ENCODE results near the gene TMEM108. TPM values are rescaled to one million over a fixed set of nuclear protein-coding genes. Genes with fewer than 3 reads are reported as not detected.

Gene TMEM108
- total and polyA plus RNA-seq, 2 of the 4 experiments (the other 2 are of a cell fraction) = 0.18 to 2.2 TPM

GRCh38 chr3:133445108-133445507, 406.9 kb downstream of the TMEM108 start:
- 92% methylated on average over 2 of the region's 2 CpGs; no CpG with 5 or more reads in 1 of the 2 experiments for WGBS, 2 experiments (ENCODE audit: extremely low coverage in 2 of 2, insufficient read length in 1 of 2)
- no peak overlapping the region for H2AK9ac ChIP-seq (replicated peaks; ENCODE audit: low read depth, low read length, poor library complexity)
- in situ Hi-C loops (cut with MboI; ENCODE audit: low sequenced_read_pairs) = no loop called here

More at GRCh38 chr3:133445108-133445507, 406.9 kb downstream of the TMEM108 start:
- peaks cover 3% of the 10 kb centered on the region; the same call in 1 of the 2 replicates for H3K9me1 ChIP-seq (ENCODE audit: insufficient read depth, low read length)
- no peak overlapping the region for H3K4me2 ChIP-seq (ENCODE audit: low read depth, low read length)
- no peak overlapping the region for H4K8ac ChIP-seq (ENCODE audit: low read depth in 2 of 2, low read length in 2 of 2)
- H3K27me3 ChIP-seq (ENCODE audit: control insufficient read depth, insufficient read depth, low read length) = peaks cover 8% of the 10 kb centered on the region
- H2BK15ac ChIP-seq (ENCODE audit: low read depth, low read length) = no peak overlapping the region
- H2BK120ac ChIP-seq (ENCODE audit: low read depth, low read length) = no peak overlapping the region
- H3K18ac ChIP-seq (ENCODE audit: low read depth, low read length) = no peak overlapping the region
- H3K4me3 ChIP-seq (ENCODE audit: insufficient read depth, low read depth, low read length) = no peak overlapping the region
- no peaks in the 10 kb centered on the region for H4K20me1 ChIP-seq (ENCODE audit: insufficient read depth, low read length)
- dilution Hi-C loops (cut with HindIII; ENCODE audit: low sequenced_read_pairs, unreplicated experiment) (no loop called here), intact Hi-C loops (cut with micrococcal nuclease) (loop anchor here (10.0 kb wide), 1 partner anchor 470 kb away; no protein-coding TSS in a partner anchor)
- no peaks in the 10 kb centered on the region for H3K9me3 ChIP-seq (ENCODE audit: control insufficient read depth, insufficient read depth, low read length)
- H3K56ac ChIP-seq (ENCODE audit: extremely low read depth, insufficient read depth, low read length) = no peak overlapping the region
- H3K27ac ChIP-seq (ENCODE audit: insufficient read depth, low read length) = no peak overlapping the region
- no peak overlapping the region for H3K4ac ChIP-seq (ENCODE audit: low read depth, low read length)
- DNase-seq (no peak), ATAC-seq (ENCODE audit: low read depth) (no peak)
- BruUV-seq (replicated peaks) = no TSS peak
- no peaks in the 10 kb centered on the region for H3K4me1 ChIP-seq (ENCODE audit: control insufficient read depth, insufficient read depth, low read length)
- H4K5ac ChIP-seq (ENCODE audit: low read depth, low read length) = no peak overlapping the region
- H3K9ac ChIP-seq (ENCODE audit: low read depth, low read length) = no peak overlapping the region
- H4K91ac ChIP-seq (ENCODE audit: insufficient read depth, low read depth, low read length) = no peak overlapping the region
- H2AFZ ChIP-seq (replicated peaks; ENCODE audit: low read length, poor library complexity) = no peak overlapping the region
- no peak overlapping the region for H2AK5ac ChIP-seq (ENCODE audit: low read depth, low read length)
- ChIA-PET POLR2A (ENCODE audit: unreplicated experiment) (no interaction called here), CTCF (no interaction called here)
- H2BK20ac ChIP-seq (ENCODE audit: low read depth, low read length) = no peak overlapping the region
- no peaks in the 10 kb centered on the region for H3K36me3 ChIP-seq (ENCODE audit: control insufficient read depth, insufficient read depth, low read length)
- H3K14ac ChIP-seq (replicated peaks; ENCODE audit: low read depth, low read length) = no peak overlapping the region
- no peak overlapping the region for H2BK5ac ChIP-seq (ENCODE audit: low read depth, low read length, poor library complexity, severe bottlenecking)
- TF ChIP-seq CEBPB (IDR thresholded peaks at IDR 0.05; ENCODE audit: low read depth, low read length) (no peak), RAD21 (IDR thresholded peaks at IDR 0.05; ENCODE audit: low read length) (no peak), MAZ (IDR thresholded peaks at IDR 0.05; ENCODE audit: borderline replicate concordance, low read depth, low read length) (no peak), MAFK (IDR thresholded peaks at IDR 0.05; ENCODE audit: low read depth, low read length) (no peak), USF2 (IDR thresholded peaks at IDR 0.05; ENCODE audit: low read depth, low read length) (no peak), RFX5 (IDR thresholded peaks at IDR 0.05; ENCODE audit: low read depth, low read length) (no peak), RCOR1 (IDR thresholded peaks at IDR 0.05; ENCODE audit: insufficient replicate concordance, low read length) (no peak), CHD1 (IDR thresholded peaks at IDR 0.05; ENCODE audit: low read depth, low read length) (no peak), MXI1 (IDR thresholded peaks at IDR 0.05; ENCODE audit: borderline replicate concordance, low read depth, low read length) (no peak), BHLHE40 (IDR thresholded peaks at IDR 0.05; ENCODE audit: low read depth, low read length) (no peak), ELK1 (IDR thresholded peaks at IDR 0.05; ENCODE audit: borderline replicate concordance, low read depth, low read length) (no peak), CTCF (conservative IDR thresholded peaks at IDR 0.05; ENCODE audit: low read depth, low read length) (no peak), NFE2L2 (IDR thresholded peaks at IDR 0.05; ENCODE audit: low read depth, low read length) (no peak), FOS (IDR thresholded peaks at IDR 0.05; ENCODE audit: low read depth, low read length) (no peak), POLR2A (IDR thresholded peaks at IDR 0.05; ENCODE audit: low read depth, low read length) (no peak)
- H3K79me1 ChIP-seq (ENCODE audit: low read depth in 1 of 2, low read length in 2 of 2) = no peaks in the 10 kb centered on the region
- no peak overlapping the region for H3K23ac ChIP-seq (ENCODE audit: low read depth, low read length)
